Heart right ventricle (tissue), 16 donors: ENCODE data around the gene C12orf43. TPM values are rescaled to one million over a fixed set of nuclear protein-coding genes. Genes with fewer than 3 reads are reported as not detected.
A peak's percentile ranks its signal among the peaks of the same experiment; 100 is the strongest.

Source experiments
- ATAC-seq, 8 donors: fragments of 200-7000 bp; cut with Tn5 transposase; one replicate each; pipeline ENCODE4 v1.9.1; 2020; ENCODE audit warnings: mild to moderate bottlenecking in 8 of 8, moderate library complexity in 8 of 8, moderate number of reproducible peaks in 1 of 8
- DNase-seq, 2 donors: peaks; one replicate each; pipeline ENCODE4 v3.0.0-alpha.2; 2020
- H3K27ac ChIP-seq, 10 donors: fragments of 200-600 bp; sonication (generic) in 2 of 10; one replicate each; pipeline versions ENCODE4 v1.5.0 to v1.8.0; 2020 to 2022; ENCODE audit warnings: mild to moderate bottlenecking in 3 of 10
- H3K27me3 ChIP-seq, 7 donors: fragments of 200-600 bp; one replicate each; pipeline ENCODE4 v1.8.0; 2021 to 2022; ENCODE audit warnings: mild to moderate bottlenecking in 2 of 7
- H3K36me3 ChIP-seq, 9 donors: fragments of 200-600 bp; sonication (generic) in 1 of 9; one replicate each; pipeline versions ENCODE4 v1.5.0 to v1.8.0; 2020 to 2022; ENCODE audit warnings: mild to moderate bottlenecking in 2 of 9
- H3K4me1 ChIP-seq, 9 donors: fragments of 200-600 bp; sonication (generic) in 1 of 9; one replicate each; pipeline versions ENCODE4 v1.5.0 to v1.8.0; 2020 to 2022; ENCODE audit warnings: mild to moderate bottlenecking in 4 of 9
- H3K4me3 ChIP-seq, 10 donors: fragments of 200-600 bp; sonication (generic) in 2 of 10; one replicate each; pipeline versions ENCODE4 v1.5.0 to v1.8.0; 2020 to 2022; ENCODE audit warnings: mild to moderate bottlenecking in 7 of 10, moderate library complexity in 2 of 10
- H3K9me3 ChIP-seq, 11 donors: fragments of 200-600 bp in 10 of 11; sonication (generic) in 2 of 11; one replicate each; pipeline versions ENCODE4 v1.5.0 to v1.8.0; 2013 to 2022; ENCODE audit warnings: mild to moderate bottlenecking in 2 of 11, control low read depth in 1 of 11, moderate library complexity in 1 of 11
- WGBS, 2 donors: extraction: QIAGEN DNeasy Blood & Tissue Kit; methylation state at CpG; one replicate each; pipeline ENCODE4 v1.1.7; 2013; ENCODE audit warnings: inconsistent platforms in 1 of 2; 5-methylcytosine and 5-hydroxymethylcytosine counted together
- intact Hi-C, 10 donors: fragments of 100-400 bp; cut with DNase I; formaldehyde crosslinking; loops; one replicate each; pipeline versions ENCODE4 v1.11.1 to v1.14.2; 2022
- polyA plus RNA-seq, 2 donors: library from polyadenylated mRNA; stranded (reverse); fragments of 200-250 nt; gene quantifications; one replicate each; pipeline ENCODE4 v1.2.3, GENCODE V29; 2013
- total RNA-seq, 10 donors: library from RNA; stranded (reverse); fragmentation: NEBNext Ultra II Directional in 3 of 10; extraction: Animal tissue kit (Norgen Biotek cat#: 25700) in 3 of 10; gene quantifications; one replicate each; pipeline versions ENCODE4 v1.2.1 to v1.2.4, GENCODE V29; 2021 to 2023
- TF ChIP-seq, protein P1 (sequence below), 9 donors: fragments of 200-600 bp; sonication (generic) in 2 of 9; IDR thresholded peaks; one replicate each; pipeline versions ENCODE4 v1.5.0 to v1.8.0; 2021 to 2022; ENCODE audit warnings: antibody characterized with exemption in 9 of 9, mild to moderate bottlenecking in 5 of 9, moderate library complexity in 1 of 9
- donor health status: Arrhythmogenic right ventricular cardiomyopathy.
- donor health status: ischemic (EF 13 %, LVEDD 7.1; RV severe dilation, severe dysfunction).
- donor health status: healthy with polysubstance abuse.
- donor health status: DM: no; HTN: yes; CAD: no.
- donor health status: DM: no; HTN: no; CAD: no.
- donor health status: ischemic (EF 25% LVEDD 6.9; RV normal size, moderate dysfunction).
- donor health status: ischemic (EF 25% LVEDD 5.7; RV mildly dilated, moderate dysfunction).
- donor health status: healthy.
- donor health status: DM: yes; HTN: yes; CAD: no.
- donor health status: Ischemic cardiomyopathy.
- donor health status: ischemic (EF 35%, LVEDD 5.7; RV mildly dilated, moderate dysfunction).
- donor health status: nonischemic (EF 11% LVEDD 7.7; RV severe dilation, severe dysfunction).
- donor health status: DM: yes; HTN: yes; CAD: no.
- donor health status: PGD.
- donor health status: ischemic (EF 29% LVEDD 5.4; RV normal size, mild dysfunction).
- donor health status: nonischemic (EF 23%, LVEDD 6.1; RV moderate dilation, normal function).

C12orf43 gene
- total and polyA plus RNA-seq, 12 donors = 5.7 to 11.4 (median 8.5) TPM

DNA sequence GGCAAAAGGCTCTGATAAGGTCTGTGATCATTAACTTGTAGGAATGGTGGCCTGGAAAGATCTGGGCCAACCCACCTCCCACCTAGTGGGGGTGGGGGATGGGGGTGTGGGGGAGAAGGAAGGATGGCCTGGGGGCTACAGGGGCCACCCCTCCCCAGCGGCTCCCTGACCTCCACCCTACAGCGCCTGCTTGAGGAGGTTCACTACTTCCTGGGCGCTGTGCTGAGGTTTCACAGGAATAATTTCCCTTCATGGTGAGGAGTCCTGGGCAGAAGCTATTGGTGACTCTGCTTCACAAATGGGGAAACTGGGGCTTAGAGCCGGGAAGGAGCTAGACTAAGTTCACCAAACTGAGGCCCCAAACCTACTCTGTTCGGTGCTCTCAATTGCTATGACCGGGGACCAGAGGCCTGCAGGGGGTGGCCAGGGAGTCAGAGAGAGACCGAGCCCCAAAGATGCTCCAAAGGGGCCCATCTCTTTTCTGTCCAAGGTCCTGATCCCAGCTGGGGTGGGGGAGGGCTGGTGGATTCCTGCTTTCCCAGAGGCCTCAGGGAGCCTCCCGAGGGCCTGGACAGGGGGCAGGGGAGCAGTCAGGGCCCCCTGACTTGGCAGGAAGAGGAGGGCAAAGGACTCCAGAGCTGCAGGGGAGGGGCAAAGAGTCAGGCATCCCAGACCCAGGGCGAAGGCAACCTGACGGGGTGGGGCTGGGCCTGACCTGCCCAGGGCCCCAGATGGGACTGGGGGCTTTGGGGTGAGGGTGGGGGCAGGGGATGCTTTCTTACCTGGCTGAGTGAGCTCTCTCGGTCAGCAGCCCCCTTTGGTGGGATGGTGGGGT lies 36.2 kb downstream of the C12orf43 start:
- WGBS, 2 donors = 56 to 59% methylated on average over 11 of the region's 11 CpGs
- intact Hi-C loops = loop anchor here in 8 of 10 donors (10.0 kb wide), 5 partner anchors 235 to 395 kb away; partner anchors contain the start of genes ACADS (in 4 of the 8), POP5 (in 1 of the 8) and UNC119B (in 1 of the 8)
- H3K36me3 ChIP-seq = no peaks in the 10 kb centered on the region
- peaks cover 0 to 5% (median 0%) of the 10 kb centered on the region in 7 donors for H3K27me3 ChIP-seq
- ATAC-seq = no peak
- no peak for DNase-seq
- TF ChIP-seq, protein P1, sequence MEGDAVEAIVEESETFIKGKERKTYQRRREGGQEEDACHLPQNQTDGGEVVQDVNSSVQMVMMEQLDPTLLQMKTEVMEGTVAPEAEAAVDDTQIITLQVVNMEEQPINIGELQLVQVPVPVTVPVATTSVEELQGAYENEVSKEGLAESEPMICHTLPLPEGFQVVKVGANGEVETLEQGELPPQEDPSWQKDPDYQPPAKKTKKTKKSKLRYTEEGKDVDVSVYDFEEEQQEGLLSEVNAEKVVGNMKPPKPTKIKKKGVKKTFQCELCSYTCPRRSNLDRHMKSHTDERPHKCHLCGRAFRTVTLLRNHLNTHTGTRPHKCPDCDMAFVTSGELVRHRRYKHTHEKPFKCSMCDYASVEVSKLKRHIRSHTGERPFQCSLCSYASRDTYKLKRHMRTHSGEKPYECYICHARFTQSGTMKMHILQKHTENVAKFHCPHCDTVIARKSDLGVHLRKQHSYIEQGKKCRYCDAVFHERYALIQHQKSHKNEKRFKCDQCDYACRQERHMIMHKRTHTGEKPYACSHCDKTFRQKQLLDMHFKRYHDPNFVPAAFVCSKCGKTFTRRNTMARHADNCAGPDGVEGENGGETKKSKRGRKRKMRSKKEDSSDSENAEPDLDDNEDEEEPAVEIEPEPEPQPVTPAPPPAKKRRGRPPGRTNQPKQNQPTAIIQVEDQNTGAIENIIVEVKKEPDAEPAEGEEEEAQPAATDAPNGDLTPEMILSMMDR (IDR thresholded peaks at IDR 0.05) = no peak
- no peaks in the 10 kb centered on the region for H3K9me3 ChIP-seq
- H3K4me1 ChIP-seq = no peaks in the 10 kb centered on the region
- H3K27ac ChIP-seq = no peak overlapping the region
- no peak overlapping the region for H3K4me3 ChIP-seq

DNA sequence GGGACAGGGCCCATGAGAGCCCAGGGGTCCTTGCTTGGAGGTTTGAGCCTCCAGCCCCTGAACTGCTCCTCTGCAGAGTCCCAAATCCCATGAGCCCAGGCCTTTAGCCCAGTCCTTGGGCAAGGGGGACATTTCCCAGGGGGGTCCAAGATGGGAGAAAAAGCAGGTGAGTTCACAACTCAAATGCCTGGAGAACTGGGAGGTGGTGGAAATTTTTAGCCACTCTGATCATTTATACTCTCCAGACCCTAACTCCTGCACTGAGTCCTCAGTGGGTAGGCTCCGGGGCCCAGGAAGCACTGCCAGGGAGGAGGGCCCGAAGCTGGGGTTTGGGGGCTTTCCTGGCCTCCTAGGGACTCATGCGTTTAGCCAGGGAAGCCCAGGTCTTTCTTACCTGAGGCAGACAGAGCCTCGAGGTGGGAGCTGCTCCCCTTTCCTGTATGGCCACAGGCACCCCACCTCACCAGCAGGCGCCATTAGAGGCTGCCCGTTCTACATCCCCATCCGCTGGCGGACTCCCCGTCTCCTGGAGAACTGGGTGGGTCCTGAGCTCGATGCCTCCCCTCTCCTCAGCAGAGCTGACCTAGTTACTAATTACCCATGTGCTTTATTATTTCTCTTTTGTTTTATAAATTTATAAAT lies 36.9 kb downstream of the C12orf43 start:
- H3K4me3 ChIP-seq = no peak overlapping the region
- no peak overlapping the region for H3K27ac ChIP-seq
- H3K4me1 ChIP-seq = no peaks in the 10 kb centered on the region
- ATAC-seq (no peak), DNase-seq (no peak)
- WGBS, 2 donors = 84 to 86% methylated on average over 10 of the region's 10 CpGs
- intact Hi-C loops = loop anchor here in 8 of 10 donors (10.0 kb wide), 5 partner anchors 235 to 395 kb away; partner anchors contain the start of genes ACADS (in 4 of the 8), POP5 (in 1 of the 8) and UNC119B (in 1 of the 8)
- no peaks in the 10 kb centered on the region for H3K9me3 ChIP-seq
- H3K36me3 ChIP-seq = no peaks in the 10 kb centered on the region
- TF ChIP-seq, protein P1 (IDR thresholded peaks at IDR 0.05) = no peak
- peaks cover 0 to 5% (median 0%) of the 10 kb centered on the region in 7 donors for H3K27me3 ChIP-seq

DNA sequence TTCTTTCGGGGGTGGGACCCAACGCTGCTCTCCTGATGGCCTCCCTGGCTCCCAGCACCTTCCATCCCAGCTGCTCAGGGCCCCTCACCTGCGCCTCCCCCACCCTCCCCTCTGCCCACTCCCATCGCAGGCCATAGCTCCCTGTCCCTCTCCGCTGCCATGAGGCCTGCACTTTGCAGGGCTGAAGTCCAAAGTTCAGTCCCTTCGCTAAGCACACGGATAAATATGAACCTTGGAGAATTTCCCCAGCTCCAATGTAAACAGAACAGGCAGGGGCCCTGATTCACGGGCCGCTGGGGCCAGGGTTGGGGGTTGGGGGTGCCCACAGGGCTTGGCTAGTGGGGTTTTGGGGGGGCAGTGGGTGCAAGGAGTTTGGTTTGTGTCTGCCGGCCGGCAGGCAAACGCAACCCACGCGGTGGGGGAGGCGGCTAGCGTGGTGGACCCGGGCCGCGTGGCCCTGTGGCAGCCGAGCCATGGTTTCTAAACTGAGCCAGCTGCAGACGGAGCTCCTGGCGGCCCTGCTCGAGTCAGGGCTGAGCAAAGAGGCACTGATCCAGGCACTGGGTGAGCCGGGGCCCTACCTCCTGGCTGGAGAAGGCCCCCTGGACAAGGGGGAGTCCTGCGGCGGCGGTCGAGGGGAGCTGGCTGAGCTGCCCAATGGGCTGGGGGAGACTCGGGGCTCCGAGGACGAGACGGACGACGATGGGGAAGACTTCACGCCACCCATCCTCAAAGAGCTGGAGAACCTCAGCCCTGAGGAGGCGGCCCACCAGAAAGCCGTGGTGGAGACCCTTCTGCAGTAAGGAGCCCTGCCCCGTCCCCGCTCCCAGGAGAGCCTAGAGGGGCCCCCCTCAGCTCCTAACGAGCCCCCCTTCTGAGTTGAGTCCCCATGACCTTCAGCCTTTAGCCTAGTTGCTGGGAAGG lies 37.7 kb downstream of the C12orf43 start, which contains the start of gene HNF1A:
TSS of gene HNF1A (plus strand) at position 248 of the 924 bp plus-strand sequence. CDS start at position 474, 226 bp downstream.
- ATAC-seq (peak in 1 of 8 donors; percentile 29), DNase-seq (no peak)
- intact Hi-C loops = loop anchor here in 8 of 10 donors (10.0 kb wide), 5 partner anchors 234 to 394 kb away; partner anchors contain the start of genes ACADS (in 4 of the 8), POP5 (in 1 of the 8) and UNC119B (in 1 of the 8)
- Histone ChIP-seq H3K9me3 (no peaks in the 10 kb centered on the region), H3K4me1 (no peaks in the 10 kb centered on the region), H3K27me3 (peaks cover 0 to 5% (median 0%) of the 10 kb centered on the region in 7 donors), H3K4me3 (no peak within 1 kb of the TSS), H3K27ac (no peak within 1 kb of the TSS), H3K36me3 (no peaks in the 10 kb centered on the region)
- 85 to 89% methylated on average over 40 of the region's 40 CpGs for WGBS, 2 donors
- TF ChIP-seq, protein P1 (IDR thresholded peaks at IDR 0.05) = no peak
